Endothelial cell of umbilical vein (primary cell): ENCODE results near the gene SHROOM4. TPM values are rescaled to one million over a fixed set of nuclear protein-coding genes. Genes with fewer than 3 reads are reported as not detected.

ENCODE experiments used
- BruUV-seq: library from RNA; stranded (reverse); fragments of 400-500 nt; replicated peaks from 2 replicates; lab custom pipeline; 2021; lab: Mats Ljungman, UMichigan
- CTCF ChIA-PET: fragments of 300-600, 350-600 bp; sonication (Branson Sonifier 250); formaldehyde crosslinking; loops from one replicate; lab custom pipeline; 2021; ENCODE audit warnings: antibody characterized with exemption, inconsistent platforms; lab: Charles Lee
- POLR2A ChIA-PET: fragments of 300-600, 350-600 bp; sonication (Branson Sonifier 250); formaldehyde crosslinking; loops from one replicate; lab custom pipeline; 2021; ENCODE audit warnings: antibody characterized with exemption, inconsistent platforms; lab: Charles Lee
- DNase-seq: peaks from one replicate; pipeline ENCODE4 v3.0.0-alpha.2; 2011; ENCODE audit warnings: low read depth, low spot score
- FAIRE-seq: peaks from 2 replicates; lab custom pipeline; 2011; peaks lifted over from hg19 to GRCh38; lab: Jason Lieb, UNC
- H2AFZ ChIP-seq: 2 replicates; pipeline ENCODE4 v1.6.0; 2012; ENCODE audit warnings: low read depth, low read length, control low read depth, inconsistent platforms
- H3K27ac ChIP-seq: 2 replicates; pipeline ENCODE4 v1.5.1; 2011; ENCODE audit warnings: low read depth, mild to moderate bottlenecking, control low read depth, low read length, moderate library complexity; ENCODE audit not compliant: insufficient read depth
- H3K27me3 ChIP-seq, 2 experiments: 2 replicates each; pipeline versions ENCODE4 v1.6.0 to v1.6.1; 2011; ENCODE audit warnings: low read length in 2 of 2, mixed read lengths in 1 of 2; ENCODE audit not compliant: control insufficient read depth in 2 of 2, insufficient read depth in 2 of 2
- H3K36me3 ChIP-seq, 2 experiments: 2 replicates in 1 of 2; 3 replicates in 1 of 2; pipeline ENCODE4 v1.5.1; 2011; ENCODE audit warnings: low read length in 2 of 2, mild to moderate bottlenecking in 1 of 2, moderate library complexity in 1 of 2; ENCODE audit not compliant: control insufficient read depth in 2 of 2, insufficient read depth in 2 of 2; ENCODE audit errors: extremely low read depth in 1 of 2
- H3K4me1 ChIP-seq: 3 replicates; pipeline ENCODE4 v1.5.1; 2011; ENCODE audit warnings: mild to moderate bottlenecking, low read length; ENCODE audit not compliant: control insufficient read depth, insufficient read depth; ENCODE audit errors: extremely low read depth
- H3K4me2 ChIP-seq: 2 replicates; pipeline ENCODE4 v1.6.1; 2011; ENCODE audit warnings: low read length, control low read depth, mixed read lengths; ENCODE audit not compliant: insufficient read depth
- H3K4me3 ChIP-seq, 3 experiments: fragments of 200-600 bp in 1 of 3; sonication (generic), shearing (Covaris generic) in 1 of 3; replicated peaks in 1 of 3; 2 replicates each; pipeline ENCODE4 v1.5.1; 2011 to 2016; ENCODE audit warnings: control low read depth in 3 of 3, low read length in 3 of 3, mild to moderate bottlenecking in 2 of 3, inconsistent platforms in 1 of 3, low read depth in 1 of 3, moderate library complexity in 1 of 3; ENCODE audit not compliant: insufficient read depth in 1 of 3
- H3K79me2 ChIP-seq: 2 replicates; pipeline ENCODE4 v1.6.0; 2012; ENCODE audit warnings: low read length, inconsistent platforms; ENCODE audit not compliant: control insufficient read depth, insufficient read depth
- H3K9ac ChIP-seq: replicated peaks from 2 replicates; pipeline ENCODE3; 2011; ENCODE audit warnings: low read length, control low read depth; ENCODE audit not compliant: insufficient read depth; ENCODE audit errors: extremely low read depth
- H3K9me1 ChIP-seq: replicated peaks from 3 replicates; pipeline ENCODE4 v1.6.0; 2011; ENCODE audit warnings: mild to moderate bottlenecking, low read length; ENCODE audit not compliant: control insufficient read depth, insufficient read depth; ENCODE audit errors: extremely low read depth
- H3K9me3 ChIP-seq: replicated peaks from 2 replicates; pipeline ENCODE4 v1.5.1; 2012; ENCODE audit warnings: low read length, inconsistent platforms; ENCODE audit not compliant: control insufficient read depth, insufficient read depth
- H4K20me1 ChIP-seq: replicated peaks from 2 replicates; pipeline ENCODE3; 2011; ENCODE audit warnings: mild to moderate bottlenecking, low read length; ENCODE audit not compliant: control insufficient read depth, insufficient read depth; ENCODE audit errors: extremely low read depth
- JUN ChIP-seq: IDR thresholded peaks from 2 replicates; pipeline ENCODE4 v1.6.1; 2011; ENCODE audit warnings: borderline replicate concordance, low read depth; ENCODE audit not compliant: insufficient read length, insufficient read depth
- MAX ChIP-seq: IDR thresholded peaks from 2 replicates; pipeline ENCODE4 v1.6.1; 2011; ENCODE audit not compliant: insufficient read depth, insufficient read length
- MYC ChIP-seq: IDR thresholded peaks from one replicate; pipeline ENCODE4 v1.6.1; 2011; ENCODE audit warnings: mild to moderate bottlenecking, low read depth, low read length
- POLR2A ChIP-seq: IDR thresholded peaks from 2 replicates; pipeline ENCODE4 v1.6.1; 2012; ENCODE audit warnings: low read depth, mild to moderate bottlenecking, control low read depth, low read length
- dilution Hi-C: fragments of 300-500 bp; cut with MboI; formaldehyde crosslinking; loops from one replicate; pipeline ENCODE4 v1.15.0; 2019; ENCODE audit warnings: low sequenced_read_pairs; ENCODE audit not compliant: extremely low pct_ligation_motif_present
- intact Hi-C: fragments of 100-400 bp; cut with micrococcal nuclease; formaldehyde crosslinking; loops from one replicate; pipeline ENCODE4 v1.10.0; 2022
- polyA plus RNA-seq, 4 experiments: library from polyadenylated mRNA; depleted of rRNA in 3 of 4; stranded (reverse) in 3 of 4; unstranded in 1 of 4; fragments of >200 nt; gene quantifications; 2 replicates each; pipeline versions ENCODE4 v1.2.1 to v1.2.3, GENCODE V29; 2011 to 2012; ENCODE audit warnings: missing spikeins in 1 of 4
- total RNA-seq: library from RNA; stranded (reverse); gene quantifications from 2 replicates; pipeline ENCODE4 v1.2.3, GENCODE V29; 2021

Gene SHROOM4
- total and polyA plus RNA-seq, 2 donors (not counting 3 experiments of a cell fraction or from before 2014, with no cell fraction given), result 29.7 to 57.5 TPM

DNA sequence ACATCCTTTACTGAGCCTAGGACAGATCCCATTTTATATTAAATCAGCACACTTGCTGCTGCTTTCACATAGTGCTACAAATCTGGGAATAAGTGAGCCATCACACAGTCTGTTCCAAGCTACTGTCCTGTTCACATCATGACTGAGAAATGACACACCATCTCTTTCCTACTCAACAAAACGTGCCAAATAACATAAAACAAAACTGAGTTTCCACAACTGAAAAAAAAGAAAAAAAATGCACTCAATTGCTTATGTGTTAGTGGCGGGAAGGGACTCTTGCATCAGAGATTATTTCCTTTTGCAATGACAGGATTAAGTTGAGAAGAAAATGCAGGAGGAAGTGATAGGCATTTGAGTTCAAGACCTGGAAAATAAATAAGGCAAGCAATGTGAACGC is 109.0 kb downstream of the SHROOM4 start:
- no peak overlapping the region for H3K4me2 ChIP-seq
- H3K9me1 ChIP-seq, result no peaks in the 10 kb centered on the region
- no peaks in the 10 kb centered on the region for H4K20me1 ChIP-seq
- POLR2A ChIA-PET, result no interaction called here
- no peaks in the 10 kb centered on the region for H3K36me3 ChIP-seq
- no peaks in the 10 kb centered on the region for H3K9me3 ChIP-seq
- no peak overlapping the region for H3K4me3 ChIP-seq
- no peak overlapping the region for H3K9ac ChIP-seq
- CTCF ChIA-PET, result no interaction called here
- intact Hi-C loops, result no loop called here
- dilution Hi-C loops, result no loop called here
- H3K79me2 ChIP-seq, result no peaks in the 10 kb centered on the region
- no peaks in the 10 kb centered on the region for H3K27me3 ChIP-seq
- FAIRE-seq (no peak), DNase-seq (peak; percentile 25)
- H2AFZ ChIP-seq, result no peak overlapping the region
- TF ChIP-seq POLR2A (no peak), MYC (no peak)
- peaks cover 16% of the 10 kb centered on the region for H3K4me1 ChIP-seq
- H3K27ac ChIP-seq, result no peak overlapping the region
- BruUV-seq, result no TSS peak

DNA sequence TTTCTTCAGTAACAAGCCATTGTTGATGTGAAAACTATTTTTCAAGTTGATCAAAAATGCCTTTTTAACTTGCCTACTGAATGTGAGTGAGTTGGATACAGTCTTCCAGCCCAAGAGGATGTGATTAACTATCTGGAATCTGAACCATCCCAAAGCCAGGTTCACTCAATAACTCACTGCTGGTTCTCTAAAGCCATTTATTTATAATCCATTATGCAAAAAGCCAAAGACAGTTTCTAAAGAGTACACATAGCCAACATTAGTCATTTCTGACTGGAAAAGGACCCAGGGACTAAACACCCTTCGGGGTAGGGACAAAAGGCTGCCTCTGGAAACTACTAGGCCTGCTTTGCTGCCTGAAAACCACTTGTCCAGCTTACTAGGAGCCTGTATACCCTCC is 109.6 kb downstream of the SHROOM4 start:
- Histone ChIP-seq H3K36me3 (no peaks in the 10 kb centered on the region), H4K20me1 (no peaks in the 10 kb centered on the region), H3K27me3 (no peaks in the 10 kb centered on the region), H2AFZ (no peak overlapping the region), H3K4me3 (no peak overlapping the region), H3K9me3 (no peaks in the 10 kb centered on the region), H3K4me1 (peaks cover 16% of the 10 kb centered on the region), H3K9me1 (no peaks in the 10 kb centered on the region), H3K9ac (no peak overlapping the region), H3K79me2 (no peaks in the 10 kb centered on the region), H3K4me2 (no peak overlapping the region), H3K27ac (no peak overlapping the region)
- ChIA-PET CTCF (no interaction called here), POLR2A (no interaction called here)
- FAIRE-seq, result no peak
- TF ChIP-seq JUN (no peak), MAX (no peak), MYC (no peak)
- DNase-seq, result no peak
- intact Hi-C loops (no loop called here), dilution Hi-C loops (no loop called here)
- no TSS peak for BruUV-seq
